Thyroid gland (tissue), 4 donors: ENCODE data around the gene CDH4.

ENCODE experiments used
- CTCF ChIP-seq, 6 experiments: fragments of 200-600 bp in 3 of 6; fragments of 450-650 bp in 3 of 6; sonication (generic) in 3 of 6; IDR thresholded peaks; one replicate each; pipeline ENCODE4 v1.5.1; 2016 to 2019; ENCODE audit warnings: antibody characterized with exemption in 6 of 6, mild to moderate bottlenecking in 2 of 6, inconsistent platforms in 1 of 6, moderate library complexity in 1 of 6
- POLR2A ChIP-seq, 2 donors: fragments of 450-650 bp; IDR thresholded peaks; one replicate each; pipeline ENCODE4 v1.6.1; 2017; ENCODE audit warnings: antibody characterized with exemption in 2 of 2, mild to moderate bottlenecking in 2 of 2, moderate library complexity in 1 of 2

GRCh38 chr20:61673152-61673847, 421.2 kb downstream of the CDH4 start:
- no peak for TF ChIP-seq CTCF (IDR thresholded peaks at IDR 0.05)
- no peak for TF ChIP-seq POLR2A (IDR thresholded peaks at IDR 0.05)
